Transverse colon (tissue), 4 donors: ENCODE measurements around the gene PTPRQ. TPM values are rescaled to one million over a fixed set of nuclear protein-coding genes. Genes with fewer than 3 reads are reported as not detected.

Source experiments
- DNase-seq: peaks from one replicate; pipeline ENCODE4 v3.0.0-alpha.2; 2019
- H3K27ac ChIP-seq, 4 donors: fragments of 200-600 bp; sonication (generic); 2 replicates each; pipeline ENCODE4 v1.5.1; 2016 to 2018; ENCODE audit warnings: inconsistent platforms in 4 of 4
- H3K27me3 ChIP-seq: fragments of 200-600 bp; sonication (generic); 2 replicates; pipeline ENCODE4 v1.5.1; 2017; ENCODE audit warnings: inconsistent platforms
- H3K36me3 ChIP-seq, 4 donors: fragments of 200-600 bp; sonication (generic); 2 replicates each; pipeline ENCODE4 v1.5.1; 2017 to 2019; ENCODE audit warnings: inconsistent platforms in 4 of 4
- H3K4me1 ChIP-seq, 4 donors: fragments of 200-600 bp; sonication (generic); 2 replicates each; pipeline ENCODE4 v1.5.1; 2017 to 2020; ENCODE audit warnings: inconsistent platforms in 4 of 4
- H3K4me3 ChIP-seq, 4 donors: fragments of 200-600 bp; sonication (generic); 1 replicate in 1 of 4; 2 replicates in 3 of 4; pipeline versions ENCODE4 v1.5.1 to v1.6.1; 2017 to 2019; ENCODE audit warnings: inconsistent platforms in 4 of 4
- H3K9me3 ChIP-seq, 2 donors: fragments of 200-600 bp; sonication (generic); 2 replicates each; pipeline ENCODE4 v1.5.1; 2017 to 2019; ENCODE audit warnings: inconsistent platforms in 2 of 2
- EP300 ChIP-seq: sonication (generic); formaldehyde crosslinking; IDR thresholded peaks from one replicate; pipeline ENCODE4 v1.6.1; 2017; ENCODE audit warnings: antibody characterized with exemption, low read depth
- POLR2A ChIP-seq: fragments of 450-650 bp; IDR thresholded peaks from one replicate; pipeline ENCODE4 v1.6.1; 2016; ENCODE audit warnings: antibody characterized with exemption, mild to moderate bottlenecking, moderate library complexity
- POLR2AphosphoS5 ChIP-seq, 3 donors: sonication (generic); formaldehyde crosslinking; IDR thresholded peaks; one replicate each; pipeline ENCODE4 v1.6.1; 2016; ENCODE audit warnings: antibody characterized with exemption in 3 of 3
- WGBS, 2 donors: methylation state at CpG; one replicate each; pipeline ENCODE4 v1.1.5; 2018; ENCODE audit warnings: low coverage in 1 of 2; 5-methylcytosine and 5-hydroxymethylcytosine counted together
- in situ Hi-C, 4 donors: fragments of 200-750 bp; cut with MboI; loops; one replicate each; pipeline versions ENCODE4 v1.15.0 to v1.15.1; 2017; ENCODE audit warnings: low sequenced_read_pairs in 3 of 4, low pct_ligation_motif_present in 1 of 4, low pct_unique_long_range_greater_than_20kb in 1 of 4
- intact Hi-C: fragments of 100-400 bp; cut with DNase I; formaldehyde crosslinking; loops from one replicate; pipeline ENCODE4 v1.15.1; 2023; ENCODE audit warnings: low total_unique reads
- total RNA-seq, 4 donors: library from RNA; depleted of rRNA; stranded (reverse); fragments of >200 nt; gene quantifications; one replicate each; pipeline ENCODE4 v1.1.0, GENCODE V29; 2016
- TF ChIP-seq, protein P1 (sequence below), 5 experiments: fragments of 200-600 bp in 3 of 5; fragments of 450-650 bp in 2 of 5; sonication (generic) in 3 of 5; IDR thresholded peaks; 1 replicate in 2 of 5; 2 replicates in 3 of 5; pipeline ENCODE4 v1.5.1; 2016 to 2017; ENCODE audit warnings: antibody characterized with exemption in 5 of 5, inconsistent platforms in 3 of 5, mild to moderate bottlenecking in 2 of 5, moderate library complexity in 1 of 5

PTPRQ gene
- total RNA-seq, 4 donors from 2014 or later: under 0.01 to 0.16 TPM; not detected in 2

DNA sequence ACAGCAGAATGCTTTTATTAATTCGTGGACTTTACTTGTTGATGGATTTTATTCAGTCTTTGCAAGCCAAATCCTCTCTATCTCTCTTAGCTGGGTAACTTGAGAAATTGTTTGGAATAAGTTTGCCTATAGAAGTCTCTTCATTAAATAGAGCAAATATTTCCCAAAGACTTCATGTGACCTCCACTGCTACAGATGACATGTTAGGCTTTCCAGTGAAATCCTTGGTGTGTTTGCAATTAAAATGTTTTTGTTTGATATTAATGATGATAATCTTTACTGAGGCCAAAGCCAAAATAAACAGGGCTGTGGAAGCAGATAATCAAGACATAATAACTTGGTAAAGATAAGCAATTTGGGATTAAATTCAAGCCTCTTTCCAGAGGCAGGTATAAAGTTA, 267.8 kb downstream of the PTPRQ start:
- 33 to 42% methylated on average over 1 of the region's 1 CpG for WGBS, 2 donors
- intact Hi-C loops (no loop called here), in situ Hi-C loops (no loop called here)
- TF ChIP-seq POLR2A: no peak
- TF ChIP-seq POLR2AphosphoS5 (IDR thresholded peaks at IDR 0.05): no peak
- TF ChIP-seq, protein P1, sequence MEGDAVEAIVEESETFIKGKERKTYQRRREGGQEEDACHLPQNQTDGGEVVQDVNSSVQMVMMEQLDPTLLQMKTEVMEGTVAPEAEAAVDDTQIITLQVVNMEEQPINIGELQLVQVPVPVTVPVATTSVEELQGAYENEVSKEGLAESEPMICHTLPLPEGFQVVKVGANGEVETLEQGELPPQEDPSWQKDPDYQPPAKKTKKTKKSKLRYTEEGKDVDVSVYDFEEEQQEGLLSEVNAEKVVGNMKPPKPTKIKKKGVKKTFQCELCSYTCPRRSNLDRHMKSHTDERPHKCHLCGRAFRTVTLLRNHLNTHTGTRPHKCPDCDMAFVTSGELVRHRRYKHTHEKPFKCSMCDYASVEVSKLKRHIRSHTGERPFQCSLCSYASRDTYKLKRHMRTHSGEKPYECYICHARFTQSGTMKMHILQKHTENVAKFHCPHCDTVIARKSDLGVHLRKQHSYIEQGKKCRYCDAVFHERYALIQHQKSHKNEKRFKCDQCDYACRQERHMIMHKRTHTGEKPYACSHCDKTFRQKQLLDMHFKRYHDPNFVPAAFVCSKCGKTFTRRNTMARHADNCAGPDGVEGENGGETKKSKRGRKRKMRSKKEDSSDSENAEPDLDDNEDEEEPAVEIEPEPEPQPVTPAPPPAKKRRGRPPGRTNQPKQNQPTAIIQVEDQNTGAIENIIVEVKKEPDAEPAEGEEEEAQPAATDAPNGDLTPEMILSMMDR (IDR thresholded peaks at IDR 0.05): no peak
- no peak for TF ChIP-seq EP300
- peaks cover 85% of the 10 kb centered on the region for H3K27me3 ChIP-seq
- H3K4me1 ChIP-seq: no peaks in the 10 kb centered on the region
- H3K36me3 ChIP-seq: no peaks in the 10 kb centered on the region
- no peak for DNase-seq
- no peak overlapping the region for H3K4me3 ChIP-seq
- no peaks in the 10 kb centered on the region for H3K9me3 ChIP-seq
- H3K27ac ChIP-seq: no peak overlapping the region

DNA sequence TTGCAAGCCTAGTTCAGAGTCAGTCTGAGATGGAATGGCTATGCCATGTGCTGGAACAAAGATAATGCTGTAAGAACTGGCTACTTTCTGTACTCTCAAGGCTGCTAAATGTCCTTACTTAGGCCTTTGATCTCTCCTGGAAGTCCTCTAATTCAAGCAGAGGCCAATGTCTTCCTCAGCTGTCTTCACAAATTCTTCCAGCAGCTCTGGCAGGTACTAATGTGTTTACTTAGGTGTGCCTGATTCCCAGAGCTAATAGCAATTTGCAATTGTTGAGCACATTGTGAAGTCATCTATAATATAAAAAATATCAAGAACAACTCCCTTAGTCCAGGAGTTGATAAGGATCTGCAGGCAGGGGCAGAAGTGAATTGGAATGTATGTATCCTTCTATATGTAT, 268.8 kb downstream of the PTPRQ start:
- no peaks in the 10 kb centered on the region for H3K9me3 ChIP-seq
- no peaks in the 10 kb centered on the region for H3K4me1 ChIP-seq
- H3K36me3 ChIP-seq: no peaks in the 10 kb centered on the region
- no peak for DNase-seq
- TF ChIP-seq EP300 (no peak), POLR2AphosphoS5 (IDR thresholded peaks at IDR 0.05) (no peak), POLR2A (no peak)
- TF ChIP-seq, protein P1 (IDR thresholded peaks at IDR 0.05): no peak
- in situ Hi-C loops: no loop called here
- peaks cover 88% of the 10 kb centered on the region for H3K27me3 ChIP-seq
- intact Hi-C loops: no loop called here
- no peak overlapping the region for H3K4me3 ChIP-seq
- H3K27ac ChIP-seq: no peak overlapping the region

DNA sequence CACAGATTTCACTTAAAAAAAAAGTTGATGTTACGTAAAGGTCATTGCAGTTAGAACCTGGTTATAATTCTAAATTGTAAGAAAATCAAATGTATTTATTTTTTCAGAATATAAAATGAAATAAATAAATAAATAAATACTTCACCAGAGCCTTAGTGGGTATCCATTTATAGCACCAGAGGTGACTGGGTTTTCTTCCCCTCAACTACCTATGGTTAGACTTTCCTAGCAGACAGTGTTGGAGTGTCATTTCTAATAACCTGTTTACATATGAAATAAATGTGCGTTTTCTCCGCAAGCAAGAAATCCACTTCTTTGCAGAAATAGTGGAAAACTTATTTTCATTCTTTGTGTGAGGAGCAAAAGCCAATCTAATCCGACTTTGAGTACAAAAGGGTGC, 269.4 kb downstream of the PTPRQ start:
- intact Hi-C loops: no loop called here
- peaks cover 83% of the 10 kb centered on the region for H3K27me3 ChIP-seq
- in situ Hi-C loops: no loop called here

DNA sequence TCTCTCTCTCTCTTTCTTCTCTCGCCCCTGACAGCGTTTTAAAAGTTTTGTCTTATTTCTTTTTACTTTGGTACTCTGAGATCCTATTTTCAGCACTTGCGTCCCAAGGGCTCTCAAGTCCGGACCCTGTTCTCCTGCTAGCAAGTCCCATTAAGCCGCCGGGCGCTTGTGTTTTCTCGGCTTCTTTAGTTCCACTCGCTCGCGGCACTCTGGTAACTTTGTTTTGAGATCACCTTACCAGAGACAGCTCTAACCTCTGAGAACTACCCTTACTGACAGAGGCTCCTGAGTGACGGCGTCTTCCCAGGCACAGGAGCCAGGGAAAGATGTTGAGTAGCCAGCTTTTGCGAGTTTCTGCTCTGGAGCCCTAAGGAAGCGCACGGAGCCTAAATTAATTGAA, 270.0 kb downstream of the PTPRQ start:
- H3K4me3 ChIP-seq: no peak overlapping the region
- WGBS, 2 donors: 19 to 23% methylated on average over 5 to 16 of the region's 16 CpGs
- H3K36me3 ChIP-seq: no peaks in the 10 kb centered on the region
- in situ Hi-C loops (no loop called here), intact Hi-C loops (no loop called here)
- no peak overlapping the region for H3K27ac ChIP-seq
- peaks cover 77% of the 10 kb centered on the region for H3K27me3 ChIP-seq
- no peaks in the 10 kb centered on the region for H3K9me3 ChIP-seq
- no peaks in the 10 kb centered on the region for H3K4me1 ChIP-seq
- DNase-seq: no peak
- TF ChIP-seq POLR2A (no peak), POLR2AphosphoS5 (IDR thresholded peaks at IDR 0.05) (no peak), EP300 (no peak)
- TF ChIP-seq, protein P1 (IDR thresholded peaks at IDR 0.05): no peak

More for the DNA sequence above, 269.4 kb downstream of the PTPRQ start:
- Histone ChIP-seq H3K4me3 (no peak overlapping the region), H3K9me3 (no peaks in the 10 kb centered on the region), H3K36me3 (no peaks in the 10 kb centered on the region), H3K27ac (no peak overlapping the region), H3K4me1 (no peaks in the 10 kb centered on the region)
- WGBS, 2 donors: 57 to 58% methylated on average over 4 of the region's 4 CpGs
- TF ChIP-seq POLR2A (no peak), POLR2AphosphoS5 (IDR thresholded peaks at IDR 0.05) (no peak), EP300 (no peak)
- TF ChIP-seq, protein P1 (IDR thresholded peaks at IDR 0.05): no peak
- no peak for DNase-seq
